Stimulated activated CD4-positive, alpha-beta T cell treated with anti-CD3 and anti-CD28 coated beads, Interleukin-1b, Interleukin-23, amount 100 ng/mL, for 24 hours (primary cell): Measurements from ENCODE around the gene CHML.
"Not testable (repeated sequence)": the region's sequence is repeated elsewhere in the genome, so short reads cannot be mapped to it uniquely, and the experiment has no call there.

Source experiments
- DNase-seq, 4 experiments: peaks; one replicate each; pipeline ENCODE4 v3.0.0-alpha.2; 2020; ENCODE audit warnings: low read depth in 4 of 4, low spot score in 1 of 4

The CHML gene

GRCh38 chr1:241640149-241640866 lies at the start of gene CHML, which contains the start of gene OPN3:
CHML (minus strand) TSS chr1:241640369; CDS start chr1:241635766, 4,603 bp downstream.
OPN3 (minus strand) TSS chr1:241640369; CDS start chr1:241640254, 115 bp downstream.
- DNase-seq, result peak; percentile 88 to 94 (median 90)

GRCh38 chr1:241688940-241689368 lies 48.8 kb upstream of the CHML start:
- no peak for DNase-seq

- DNase-seq, result no peak
Measured at GRCh38 chr1:241684108-241684507, 43.9 kb upstream of the CHML start.

GRCh38 chr1:241682921-241683320 lies 42.8 kb upstream of the CHML start:
- no peak for DNase-seq

- not testable (repeated sequence) for DNase-seq
Measured at GRCh38 chr1:241681861-241682448, 41.8 kb upstream of the CHML start.

DNA sequence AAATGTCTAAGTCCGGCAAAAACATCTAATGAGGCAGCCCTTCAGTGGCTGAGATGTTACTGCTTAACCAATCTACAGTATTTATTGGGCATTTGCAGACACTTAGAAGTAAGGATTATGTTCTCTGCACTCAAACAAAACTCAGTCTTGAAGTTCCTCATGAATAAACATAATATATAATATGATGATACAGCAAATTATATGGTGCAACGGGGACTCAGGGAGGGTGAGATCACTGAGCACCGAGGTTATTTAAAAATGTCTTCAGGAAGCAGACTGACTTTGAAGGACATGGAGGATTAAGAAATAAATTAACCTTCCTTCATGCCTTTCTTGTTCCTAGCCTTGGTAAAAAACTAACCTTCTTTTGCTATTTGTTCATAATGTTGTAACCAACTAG lies 39.8 kb upstream of the CHML start:
- no peak for DNase-seq

DNA sequence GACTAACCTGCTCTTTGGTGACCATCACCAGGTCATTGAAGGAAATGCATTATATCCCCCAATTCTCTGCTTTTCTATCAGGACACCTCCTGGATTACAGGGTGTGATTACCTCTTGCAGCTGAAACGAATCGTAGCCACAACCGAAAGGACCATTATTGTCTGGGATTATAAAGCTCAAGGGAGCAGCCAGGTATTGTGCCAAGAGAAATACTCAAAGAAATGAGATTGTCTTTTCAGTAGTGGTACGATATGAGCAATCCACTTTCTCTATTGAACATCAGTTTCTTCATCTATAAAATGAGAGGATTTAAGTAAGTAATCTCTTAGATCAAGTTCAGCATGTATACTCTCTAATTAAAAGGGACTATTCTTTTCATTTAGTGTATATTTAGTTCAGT lies 39.2 kb upstream of the CHML start:
- no peak for DNase-seq

DNA sequence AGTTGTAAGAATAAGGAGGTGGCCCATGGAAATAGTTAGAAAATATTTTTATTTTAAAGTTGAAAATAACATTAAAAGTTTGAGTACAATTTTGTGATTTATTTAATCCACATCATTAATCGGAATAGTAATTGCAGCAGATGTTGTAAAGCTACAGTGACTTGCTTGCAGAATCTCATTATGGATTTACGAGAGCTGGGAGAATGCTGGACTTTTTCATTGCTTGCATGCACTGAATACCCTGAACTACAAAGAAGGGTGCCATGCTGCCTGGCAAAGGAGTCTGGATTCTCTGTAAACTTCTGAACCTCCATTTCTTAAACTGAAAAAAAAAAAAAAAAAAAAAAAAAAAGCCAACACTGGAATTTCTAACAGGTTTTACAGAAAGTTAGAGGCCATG lies 38.4 kb upstream of the CHML start:
- DNase-seq, result no peak

DNA sequence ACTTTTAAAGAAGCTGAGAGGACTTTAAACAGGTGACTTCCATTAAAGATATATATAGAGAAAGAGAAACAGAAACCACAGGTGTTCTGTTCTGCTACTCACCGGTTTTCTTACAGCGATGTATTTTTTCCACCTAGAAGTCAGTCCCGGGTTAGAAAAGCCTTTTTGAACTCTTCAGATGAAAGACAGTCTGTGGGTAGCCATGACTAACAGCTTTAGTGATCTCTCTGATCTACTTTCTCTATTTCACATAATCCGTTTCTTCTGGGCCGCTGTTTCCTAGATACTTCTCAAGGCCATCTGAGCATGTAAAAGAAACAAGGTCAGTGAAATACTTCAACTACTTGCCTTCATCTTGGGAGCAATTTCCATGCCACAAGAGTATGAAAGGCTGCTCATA lies 37.0 kb upstream of the CHML start:
- DNase-seq, result no peak

- no peak for DNase-seq
Measured at GRCh38 chr1:241675983-241676382, 35.8 kb upstream of the CHML start.

DNA sequence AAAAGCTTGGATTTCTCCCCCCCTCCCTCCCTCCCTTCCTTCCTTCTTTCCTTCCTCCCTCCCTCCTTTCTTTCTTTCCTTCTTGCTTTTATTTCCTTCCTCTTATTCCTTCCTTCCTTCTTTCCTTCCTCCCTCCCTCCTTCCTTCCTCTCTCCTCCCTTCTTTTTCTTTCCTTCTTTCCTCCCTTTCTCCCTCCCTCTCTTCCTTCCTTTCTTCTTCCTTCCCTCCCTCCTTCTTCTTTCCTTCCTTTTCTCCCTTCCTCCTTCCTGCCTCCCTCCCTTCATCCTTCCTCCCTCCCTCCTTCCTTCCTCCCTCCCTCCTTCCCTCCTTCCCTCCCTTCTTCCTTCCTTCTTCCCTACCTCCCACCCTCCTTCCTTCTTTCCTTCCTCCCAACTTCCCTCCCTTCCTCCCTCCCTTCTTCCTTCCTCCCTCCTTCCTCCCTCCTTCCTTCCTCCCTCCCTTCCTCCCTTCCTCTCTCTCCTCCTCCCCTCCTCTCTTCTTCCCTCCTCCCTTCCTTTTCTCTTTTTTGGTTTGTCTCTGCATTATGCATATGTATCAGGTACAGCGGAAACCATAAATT lies 34.7 kb upstream of the CHML start:
- DNase-seq, result no peak

- DNase-seq, result no peak
Measured at GRCh38 chr1:241672301-241672700, 32.1 kb upstream of the CHML start.

- DNase-seq, result no peak
Measured at GRCh38 chr1:241666419-241666818, 26.2 kb upstream of the CHML start.

DNA sequence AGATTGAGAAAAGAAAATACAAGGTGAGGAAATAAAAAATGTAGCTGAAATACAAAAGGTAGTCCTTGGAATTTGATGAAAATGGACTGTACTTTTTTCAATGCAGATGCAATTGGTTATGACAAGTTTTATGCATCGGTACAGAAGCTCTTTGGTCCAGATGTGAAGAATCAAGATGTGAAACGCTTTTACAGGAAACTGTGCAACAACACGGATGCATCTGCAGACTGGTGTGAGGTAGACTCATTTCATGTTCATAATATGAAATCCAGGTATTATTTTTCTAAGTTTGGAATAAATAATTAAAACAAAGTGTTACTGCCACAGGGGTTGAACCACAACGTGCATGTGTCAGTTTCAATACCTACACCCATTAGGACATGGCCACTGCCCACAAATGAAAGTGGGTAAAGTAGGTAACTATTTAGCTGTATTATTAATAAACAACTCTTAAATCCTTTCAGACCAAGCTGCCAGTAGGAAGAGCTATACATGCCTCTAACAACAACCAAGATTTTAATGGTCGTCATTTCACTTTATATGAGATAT lies 20.3 kb upstream of the CHML start:
- no peak for DNase-seq

GRCh38 chr1:241659016-241659415 lies 18.8 kb upstream of the CHML start:
- DNase-seq, result not testable (repeated sequence)

DNA sequence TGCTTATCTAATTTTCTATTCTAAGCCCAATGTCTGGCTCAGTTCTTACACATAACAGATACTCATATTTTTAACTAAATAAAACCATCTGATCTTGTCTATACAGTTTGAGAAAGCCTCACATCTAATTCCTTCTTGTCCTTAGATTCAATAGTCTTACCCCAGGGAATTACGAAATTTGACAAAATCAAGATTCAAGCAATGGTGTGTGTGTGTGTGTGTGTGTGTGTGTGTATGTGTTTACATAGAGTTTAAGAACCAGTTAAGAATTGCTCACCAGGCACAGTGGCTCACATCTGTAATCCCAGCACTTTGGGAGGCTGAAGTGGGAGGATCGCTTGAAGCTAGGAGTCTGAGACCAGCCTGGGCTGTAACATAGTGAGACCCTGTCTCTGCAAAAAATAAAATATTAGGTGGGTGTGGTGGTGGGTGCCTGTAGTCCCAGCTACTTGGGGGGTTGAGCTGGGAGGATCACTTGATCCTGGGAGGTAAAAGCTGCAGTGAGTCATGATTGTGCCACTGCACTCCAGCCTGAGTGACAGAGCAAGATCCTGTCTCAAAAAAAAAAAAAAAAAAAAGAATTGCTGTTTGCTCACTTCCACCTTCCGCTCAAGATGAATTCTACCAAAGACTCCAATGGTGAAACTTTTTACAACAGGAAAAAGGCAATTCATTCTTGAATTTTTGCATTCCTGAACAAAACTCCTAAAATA lies 18.1 kb upstream of the CHML start:
- DNase-seq, result no peak

DNA sequence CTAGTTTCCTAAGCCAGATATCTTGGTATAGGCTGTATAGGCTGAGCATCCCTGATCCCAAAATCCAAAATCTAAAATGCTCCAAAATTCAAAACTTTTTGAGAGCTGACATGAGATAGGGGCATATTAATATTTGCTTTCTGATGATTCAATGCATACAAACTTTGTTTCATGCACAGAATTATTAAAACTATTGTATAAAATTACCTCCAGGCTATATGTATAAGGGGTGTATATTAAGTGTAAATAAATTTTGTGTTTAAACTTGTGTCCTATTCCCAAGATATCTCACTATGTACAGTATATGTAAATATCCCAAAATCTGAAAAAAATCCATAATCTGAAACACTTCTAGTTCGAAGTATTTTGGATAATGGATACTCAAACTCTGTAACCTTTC lies 14.5 kb upstream of the CHML start:
- DNase-seq, result no peak

DNA sequence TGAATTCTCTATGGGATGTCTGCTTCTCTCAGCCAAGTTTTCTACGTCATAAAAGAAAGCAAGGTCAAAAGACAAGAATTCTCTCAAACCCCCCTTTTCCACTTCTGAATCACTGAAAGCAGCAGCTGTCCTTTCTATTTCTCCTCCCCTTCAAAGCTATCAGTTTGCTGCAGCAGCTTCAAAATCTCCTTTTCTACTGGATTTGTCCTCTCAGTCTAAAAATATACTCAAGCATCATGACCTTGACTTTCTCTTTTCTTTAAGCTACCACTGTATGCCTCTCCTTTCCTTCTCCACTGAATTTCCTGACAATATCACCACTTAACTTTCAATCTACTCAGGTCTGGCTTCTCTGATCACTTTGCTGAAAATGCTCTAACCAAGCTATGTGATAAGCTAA lies 13.8 kb upstream of the CHML start:
- no peak for DNase-seq

- no peak for DNase-seq
Measured at GRCh38 chr1:241652012-241652411, 11.8 kb upstream of the CHML start, which contains the start of gene WDR64. WDR64 (plus strand) TSS chr1:241652281; CDS start chr1:241652485, 204 bp downstream.

DNA sequence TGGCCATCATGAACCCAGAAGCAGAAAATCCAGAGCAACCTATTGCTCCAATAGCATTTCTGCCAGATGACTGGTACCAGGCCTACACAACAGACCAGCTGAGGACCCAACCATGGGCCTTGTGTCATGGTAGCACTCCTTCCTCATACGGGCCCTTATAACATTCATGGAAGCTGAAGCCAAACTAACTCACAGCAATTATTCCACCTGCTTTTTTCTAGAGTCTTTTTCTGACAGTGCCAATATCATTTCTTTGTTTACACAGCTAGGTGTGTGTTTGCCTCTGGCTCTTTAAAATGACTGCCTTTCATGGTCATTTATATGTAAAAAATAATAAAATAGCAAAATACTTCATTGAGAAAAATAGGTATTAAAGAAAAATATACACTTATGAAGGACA lies 8.0 kb upstream of the CHML start:
- DNase-seq, result no peak

GRCh38 chr1:241647658-241648057 lies 7.5 kb upstream of the CHML start:
- no peak for DNase-seq
